Left ventricle myocardium superior (tissue), 1 donor: ENCODE measurements around the gene MTOR. TPM values are rescaled to one million over a fixed set of nuclear protein-coding genes. Genes with fewer than 3 reads are reported as not detected.
"Not testable (repeated sequence)": the region's sequence is repeated elsewhere in the genome, so short reads cannot be mapped to it uniquely, and the experiment has no call there.

Experiments
- ATAC-seq: fragments of 200-7000 bp; cut with Tn5 transposase; one replicate; pipeline ENCODE4 v1.9.1; 2020; ENCODE audit warnings: mild to moderate bottlenecking, moderate library complexity
- DNase-seq: peaks from one replicate; pipeline ENCODE4 v3.0.0-alpha.2; 2020
- intact Hi-C: fragments of 100-400 bp; cut with micrococcal nuclease; formaldehyde crosslinking; loops from one replicate; pipeline ENCODE4 v1.11.0; 2022
- total RNA-seq: library from RNA; stranded (reverse); fragmentation: NEBNext Ultra II Directional; extraction: Animal tissue kit (Norgen Biotek cat#: 25700); gene quantifications from one replicate; pipeline ENCODE4 v1.2.1, GENCODE V29; 2021
- donor health status: DM: no; HTN: yes; CAD: no; lungs with severe emphysema.

Gene MTOR
- total RNA-seq, 1 donor from 2014 or later = 30.7 TPM

DNA sequence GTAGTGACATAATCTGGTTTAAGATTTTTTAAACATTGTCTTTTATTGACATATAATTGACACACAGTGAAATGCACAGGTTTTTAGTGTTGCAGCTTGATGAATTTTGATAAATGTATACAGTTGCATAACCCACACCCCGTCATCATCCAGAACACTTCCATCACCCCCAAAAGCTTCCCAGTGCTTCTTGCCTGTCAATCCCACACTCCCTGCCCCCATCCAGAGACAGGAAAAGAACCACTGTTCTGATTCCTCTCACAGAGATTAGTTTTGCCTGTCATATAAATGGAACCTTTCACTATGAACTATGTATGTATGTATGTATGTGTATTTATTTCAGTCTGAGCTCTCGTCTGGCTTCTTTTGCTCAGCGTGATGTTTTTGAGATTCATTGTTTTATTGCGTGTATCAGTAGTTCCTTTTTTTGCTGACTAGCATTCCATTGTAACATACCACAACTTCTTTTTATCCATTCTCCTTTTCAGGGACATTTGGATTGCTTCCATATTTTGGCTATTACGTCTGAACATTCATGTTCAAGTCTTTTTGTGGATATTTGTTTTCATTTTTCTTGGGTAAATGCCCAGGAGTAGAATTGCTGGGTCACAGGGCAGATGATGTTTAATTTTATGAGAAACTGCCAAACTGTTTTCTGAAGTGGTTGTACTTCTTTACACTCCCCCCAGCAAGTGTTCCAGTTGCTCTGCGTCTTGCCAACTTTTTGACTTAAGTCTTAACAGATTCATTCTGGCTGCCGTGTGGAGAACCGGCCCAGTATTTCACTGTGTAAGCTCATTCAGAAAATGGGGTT is 19.4 kb upstream of the MTOR start:
- DNase-seq (no peak), ATAC-seq (peak; percentile 78)
- intact Hi-C loops = no loop called here

DNA sequence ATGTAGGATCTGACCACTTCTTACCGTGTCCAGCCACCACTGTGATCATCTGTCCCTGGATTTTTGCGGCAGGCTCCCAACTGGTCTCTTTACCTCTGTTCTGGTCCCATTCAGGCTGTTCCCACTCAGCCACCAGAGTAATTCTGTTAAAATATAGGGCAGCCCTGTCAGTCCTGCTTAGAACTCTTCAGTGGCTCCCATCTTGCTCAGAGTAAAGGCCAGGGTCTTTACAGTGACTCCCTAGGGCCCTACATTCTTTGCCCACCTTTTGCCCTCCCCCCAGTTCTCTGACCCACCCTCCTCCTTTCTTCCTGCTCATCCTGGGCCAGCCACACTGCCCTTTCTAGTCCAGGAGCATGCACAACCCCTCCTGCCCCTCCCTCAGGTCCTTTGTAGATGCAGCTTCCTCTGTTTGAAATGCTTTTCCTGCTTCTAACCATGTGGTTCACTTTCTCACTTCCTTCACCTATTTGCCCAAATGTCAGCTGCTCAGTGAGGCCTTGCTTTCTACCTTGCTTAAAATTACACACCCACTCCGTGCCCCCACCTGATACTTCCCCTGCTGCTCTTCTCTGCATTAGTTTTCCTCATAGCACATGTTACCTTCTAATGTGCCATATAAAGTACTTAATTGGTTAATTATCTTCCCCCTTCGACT is 18.5 kb upstream of the MTOR start:
- intact Hi-C loops = no loop called here
- DNase-seq = no peak
- no peak for ATAC-seq

- intact Hi-C loops = no loop called here
- ATAC-seq = no peak
- DNase-seq = no peak
Observed at GRCh38 chr1:11279630-11280029, 17.3 kb upstream of the MTOR start.

DNA sequence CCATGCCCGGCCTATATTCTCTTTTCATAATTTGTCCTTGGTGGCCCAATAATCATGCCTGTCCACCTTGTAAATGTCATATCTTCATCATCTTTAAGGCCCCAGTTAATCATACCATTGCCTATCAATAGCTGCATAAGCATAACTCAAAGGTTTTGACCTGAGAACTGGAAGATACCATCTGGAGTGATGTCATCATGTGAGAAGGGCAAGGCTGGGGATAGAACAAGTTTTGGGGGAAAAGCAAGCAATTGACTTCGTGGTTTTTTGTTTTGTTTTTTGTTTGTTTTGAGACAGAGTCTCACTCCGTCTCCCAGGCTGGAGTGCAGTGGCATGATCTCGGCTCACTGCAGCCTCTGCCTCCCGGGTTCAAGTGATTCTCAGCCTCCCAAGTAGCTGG is 16.8 kb upstream of the MTOR start:
- DNase-seq = no peak
- intact Hi-C loops = no loop called here
- ATAC-seq = no peak

DNA sequence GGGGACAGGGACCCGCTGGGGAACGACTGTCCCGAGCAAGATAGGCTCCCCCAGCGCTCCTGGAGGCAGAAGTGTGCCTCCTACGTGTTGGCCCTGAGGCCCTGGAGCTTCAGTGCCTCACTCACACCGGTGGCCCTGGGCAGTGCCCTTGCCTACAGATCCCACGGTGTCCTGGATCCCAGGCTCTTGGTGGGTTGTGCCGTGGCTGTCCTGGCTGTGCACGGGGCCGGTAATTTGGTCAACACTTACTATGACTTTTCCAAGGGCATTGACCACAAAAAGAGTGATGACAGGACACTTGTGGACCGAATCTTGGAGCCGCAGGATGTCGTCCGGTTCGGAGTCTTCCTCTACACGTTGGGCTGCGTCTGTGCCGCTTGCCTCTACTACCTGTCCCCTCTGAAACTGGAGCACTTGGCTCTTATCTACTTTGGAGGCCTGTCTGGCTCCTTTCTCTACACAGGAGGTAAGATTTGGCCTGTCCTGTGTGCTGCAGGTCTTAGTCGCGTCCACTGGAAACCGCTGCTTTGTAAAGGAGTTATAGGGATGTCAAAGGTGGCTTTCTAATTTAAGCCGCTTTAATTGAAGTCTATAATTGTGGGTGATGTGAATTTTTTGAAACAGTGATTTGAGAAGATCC is 11.4 kb upstream of the MTOR start:
- intact Hi-C loops = no loop called here
- DNase-seq (no peak), ATAC-seq (peak; percentile 42)

GRCh38 chr1:11272832-11273594 is 10.7 kb upstream of the MTOR start, which contains the start of gene UBIAD1:
TSS of gene UBIAD1 (plus strand) at chr1:11273198. CDS start at chr1:11273532, 334 bp downstream.
- intact Hi-C loops = no loop called here
- peak; percentile 94 for ATAC-seq

GRCh38 chr1:11272544-11272831 is 10.1 kb upstream of the MTOR start:
- ATAC-seq = no peak
- intact Hi-C loops = no loop called here

More at GRCh38 chr1:11272832-11273594, 10.7 kb upstream of the MTOR start, which contains the start of gene UBIAD1:
- peak; percentile 91 for DNase-seq

DNA sequence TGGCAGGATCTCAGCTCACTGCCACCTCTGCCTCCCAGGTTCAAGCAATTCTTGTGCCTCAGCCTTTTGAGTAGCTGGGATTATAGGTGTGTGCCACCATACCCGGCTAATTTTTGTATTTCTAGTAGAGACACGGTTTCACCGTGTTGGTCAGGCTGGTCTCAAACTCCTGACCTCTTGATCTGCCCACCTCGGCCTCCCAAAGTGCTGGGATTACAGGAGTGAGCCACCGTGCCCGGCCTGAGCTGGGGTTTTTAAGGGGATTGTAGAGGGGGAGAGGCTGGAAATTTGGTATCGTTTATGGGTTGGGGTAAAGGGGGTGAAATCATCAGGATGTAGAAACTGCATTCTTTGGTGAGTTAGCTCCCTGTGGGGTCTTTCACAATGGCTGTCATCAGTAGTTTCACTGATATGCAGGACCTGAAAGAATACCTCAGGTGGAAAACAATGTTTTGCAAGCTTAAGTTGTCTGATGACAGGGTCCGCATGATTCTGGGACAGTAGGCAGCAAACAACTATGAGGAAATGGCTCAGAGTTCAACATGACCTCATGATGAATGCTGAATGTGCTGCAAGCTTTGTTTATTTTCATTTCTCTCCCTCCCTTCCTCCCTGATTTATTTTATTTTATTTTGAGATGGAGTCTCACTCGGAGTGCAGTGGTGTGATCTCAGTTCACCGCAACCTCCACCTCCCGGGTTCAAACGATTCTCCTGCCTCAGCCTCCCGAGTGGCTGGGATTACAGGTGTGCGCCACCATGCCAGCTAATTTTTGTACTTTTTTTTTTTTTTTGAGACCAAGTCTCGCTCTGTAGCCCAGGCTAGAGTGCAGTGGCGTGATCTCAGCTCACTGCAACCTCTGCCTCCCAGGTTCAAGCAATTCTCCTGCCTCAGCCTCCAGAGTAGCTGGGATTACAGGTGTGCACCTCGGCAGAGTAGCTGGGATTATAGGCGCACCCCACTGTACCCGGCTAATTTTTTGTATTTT is 5.3 kb upstream of the MTOR start:
- ATAC-seq, intact Hi-C loops: not testable (repeated sequence)

More at GRCh38 chr1:11272544-11272831, 10.1 kb upstream of the MTOR start:
- DNase-seq = no peak

DNA sequence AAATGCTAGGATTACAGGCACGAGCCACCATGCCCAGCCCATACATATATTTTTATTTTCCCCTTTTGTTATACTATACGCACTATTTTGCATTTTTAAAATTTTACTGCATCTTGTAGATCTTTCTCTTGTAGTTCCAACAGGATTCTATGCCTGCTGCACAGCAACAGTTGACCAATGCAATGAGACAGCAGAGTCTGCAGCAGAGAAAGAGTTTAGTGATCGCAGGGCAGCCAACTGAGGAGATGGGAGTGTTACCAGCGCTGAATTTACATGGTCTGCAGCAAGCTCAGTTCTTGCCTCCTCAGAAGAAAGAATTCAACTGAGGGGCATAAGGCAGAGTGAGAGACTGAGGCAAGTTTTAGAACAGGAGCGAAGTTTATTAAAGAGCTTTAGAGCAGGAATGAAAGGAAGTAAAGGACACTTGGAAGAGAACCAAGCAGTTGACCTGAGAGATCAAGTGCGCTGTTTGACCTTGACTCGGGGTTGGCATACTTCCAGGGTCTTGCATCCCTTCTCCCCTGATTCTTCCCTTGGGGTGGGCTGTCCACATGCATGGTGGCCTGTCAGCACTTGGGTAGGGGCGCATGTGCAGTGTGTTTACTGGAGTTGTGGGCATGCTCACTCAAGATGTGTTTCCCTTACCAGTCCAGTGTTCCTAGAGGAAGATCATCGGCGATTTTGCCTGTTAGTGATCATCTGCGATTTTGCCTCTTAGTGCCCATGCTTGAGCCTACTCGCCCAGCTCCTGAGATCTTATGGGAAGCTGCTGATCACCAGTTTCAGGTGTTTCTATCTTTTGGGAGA is 4.1 kb upstream of the MTOR start:
- ATAC-seq = no peak
- intact Hi-C loops = no loop called here

More for the DNA sequence above, 5.3 kb upstream of the MTOR start:
- DNase-seq = not testable (repeated sequence)

DNA sequence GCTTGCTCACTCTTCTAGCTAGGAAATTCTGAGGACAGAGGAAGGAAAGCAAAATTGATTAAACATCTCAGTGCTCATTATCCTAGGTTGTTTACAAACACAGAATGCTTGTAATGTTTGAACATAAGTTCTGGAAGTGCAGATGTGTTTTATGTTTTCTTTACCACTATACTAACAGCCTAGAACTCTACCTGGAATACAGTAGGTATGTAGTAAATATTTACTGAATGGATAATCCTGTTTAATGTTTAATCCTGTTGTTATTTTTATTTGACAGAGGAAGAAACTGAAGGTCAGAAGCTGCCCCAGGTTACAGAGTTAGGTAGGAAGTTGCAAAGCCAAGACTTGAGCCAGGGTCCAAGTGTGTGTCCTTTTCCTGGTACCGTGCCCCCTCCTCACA is 6.1 kb downstream of the MTOR start:
- DNase-seq = no peak
- no peak for ATAC-seq
- intact Hi-C loops = no loop called here

More for the DNA sequence above, 4.1 kb upstream of the MTOR start:
- no peak for DNase-seq

DNA sequence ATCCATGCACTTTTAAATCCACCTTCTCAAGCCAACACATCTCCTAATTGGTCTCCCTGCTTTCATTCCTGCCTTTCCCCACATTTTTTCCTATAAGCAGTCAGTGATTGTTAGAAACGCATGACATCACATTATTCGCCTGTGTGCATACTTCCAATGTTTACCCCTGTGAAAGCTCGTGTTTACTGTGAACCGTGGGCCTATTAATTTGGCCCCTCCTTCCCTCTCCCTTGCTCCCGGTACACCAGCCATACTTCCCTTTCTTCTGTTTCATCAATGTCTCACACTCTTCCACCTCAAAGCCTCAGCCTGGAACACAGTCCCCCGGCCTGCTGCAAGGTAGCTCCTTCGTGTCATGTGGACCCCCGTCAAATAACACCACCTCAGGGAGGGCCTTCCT is 9.1 kb downstream of the MTOR start:
- intact Hi-C loops = no loop called here
- ATAC-seq (no peak), DNase-seq (no peak)

DNA sequence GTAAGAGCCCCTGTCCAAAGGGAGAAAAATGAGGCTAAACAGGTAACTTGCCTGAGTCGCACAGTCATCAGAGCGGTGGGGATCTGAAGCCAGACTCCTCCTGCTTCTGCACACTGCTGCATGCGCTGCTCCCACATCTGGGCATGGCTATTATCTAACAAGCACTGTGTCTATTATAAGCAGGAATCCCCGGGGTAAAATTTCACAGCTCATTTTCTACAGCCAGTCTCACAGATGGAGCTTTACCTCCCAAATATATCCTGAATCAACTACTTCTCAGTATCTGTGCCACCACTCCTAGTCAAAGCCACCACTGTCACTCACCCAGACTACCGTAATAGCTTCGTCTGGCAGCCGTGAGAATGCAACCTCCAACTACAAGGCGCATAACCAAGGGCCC is 9.8 kb downstream of the MTOR start:
- ATAC-seq (no peak), DNase-seq (no peak)
- intact Hi-C loops = no loop called here

DNA sequence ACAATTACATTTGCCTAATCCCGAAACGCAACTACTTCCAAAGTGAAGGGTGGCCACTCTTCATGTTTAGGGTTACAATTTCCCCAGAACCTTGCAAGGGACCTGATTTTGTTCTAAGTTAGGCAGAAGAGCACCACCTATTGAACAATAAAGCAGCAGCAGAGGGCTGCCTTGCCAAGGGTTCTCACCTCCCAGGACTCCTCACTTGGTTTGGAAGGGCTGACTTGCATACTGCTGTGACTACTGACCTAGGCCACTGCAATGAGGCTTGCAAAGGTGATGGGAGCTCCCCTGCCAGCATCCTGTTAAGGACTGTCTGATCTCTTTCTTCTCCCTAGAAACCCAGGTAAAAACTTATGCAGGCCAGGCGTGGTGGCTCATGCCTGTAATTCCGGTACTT is 14.2 kb downstream of the MTOR start:
- intact Hi-C loops = no loop called here
- ATAC-seq (no peak), DNase-seq (no peak)

DNA sequence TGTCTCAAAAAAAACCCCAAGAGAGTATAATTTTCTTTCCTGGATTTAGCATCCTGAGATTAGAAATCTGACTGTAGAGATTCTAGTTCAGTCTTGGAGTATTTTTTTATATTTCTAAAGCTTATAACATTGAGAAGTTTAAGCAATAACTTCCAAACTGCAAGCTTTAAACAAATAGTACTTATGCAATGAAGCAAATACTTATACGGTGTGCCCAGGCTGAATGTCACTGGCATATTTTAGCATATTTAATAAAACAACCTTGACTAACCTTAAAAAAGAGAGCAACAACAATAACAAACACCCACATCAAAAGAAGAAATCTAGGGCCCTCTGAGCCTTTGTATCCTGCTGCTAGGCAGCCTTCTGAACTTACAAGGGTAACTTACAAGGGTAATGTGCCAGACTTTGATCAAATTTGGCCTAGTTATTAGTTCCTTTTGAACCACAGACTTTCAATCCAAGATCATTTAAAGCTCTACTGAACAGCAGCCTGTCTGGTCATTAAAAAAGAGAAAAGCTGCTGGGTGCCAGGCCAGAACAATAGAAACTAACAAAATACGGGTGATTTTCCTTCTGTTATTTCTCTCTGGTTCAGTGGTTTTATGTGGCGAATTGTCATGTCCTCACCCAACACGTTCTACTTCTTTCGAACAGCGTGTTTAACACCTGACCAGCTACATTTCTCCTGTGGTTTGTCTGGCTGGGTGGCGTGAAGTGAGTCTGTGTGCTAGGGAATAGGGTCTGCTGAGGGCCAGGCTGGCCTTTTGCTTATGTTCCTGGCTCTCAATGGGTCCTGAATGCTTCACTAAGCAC is 16.2 kb downstream of the MTOR start:
- intact Hi-C loops = no loop called here
- no peak for ATAC-seq
- DNase-seq = no peak

DNA sequence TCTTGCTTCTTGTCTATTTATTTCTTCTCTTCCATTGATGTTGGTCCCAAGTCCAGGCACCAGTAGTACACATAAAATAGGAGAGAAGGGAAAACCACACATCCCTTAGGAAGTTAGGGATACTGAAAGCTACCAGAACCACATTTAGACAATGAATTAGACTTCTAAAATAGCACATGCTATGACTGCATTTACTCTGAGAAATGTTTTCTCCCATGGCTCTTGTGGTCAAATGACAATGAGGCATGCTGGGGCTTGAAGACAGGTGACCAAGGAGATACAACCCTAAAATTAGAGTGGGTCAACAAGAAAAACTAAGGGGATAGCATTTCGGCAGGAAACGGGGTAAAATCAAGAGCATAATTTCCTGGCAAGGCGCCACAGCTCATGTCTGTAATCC is 17.1 kb downstream of the MTOR start:
- intact Hi-C loops = no loop called here
- ATAC-seq (no peak), DNase-seq (no peak)

DNA sequence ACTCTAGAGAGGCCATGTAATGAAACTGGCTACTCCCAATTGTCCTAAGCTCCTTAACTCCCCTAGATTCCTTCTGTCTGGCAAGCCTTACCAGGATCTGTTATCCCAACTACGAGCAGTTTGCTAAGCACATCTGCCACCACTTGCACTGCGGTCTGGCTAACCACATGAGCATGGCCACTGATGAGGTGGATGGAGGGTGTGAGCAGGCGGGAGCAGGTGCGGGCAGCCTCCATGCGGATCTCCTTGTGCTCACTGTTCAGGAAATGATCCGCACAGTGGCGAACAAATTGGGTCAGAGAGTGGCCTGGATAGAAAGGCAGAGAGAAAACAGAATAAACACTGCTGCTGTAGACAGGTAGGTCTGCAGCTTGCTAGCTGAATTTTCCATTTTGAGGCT is 24.0 kb downstream of the MTOR start:
- intact Hi-C loops = no loop called here
- ATAC-seq = no peak
- DNase-seq = no peak

GRCh38 chr1:11237356-11237755 is 25.0 kb downstream of the MTOR start:
- intact Hi-C loops = no loop called here
- peak; percentile 56 for ATAC-seq
- DNase-seq = no peak
